Astrocyte (in vitro differentiated cells and primary cell): ENCODE results near the gene TAS2R42.

Source experiments
- EZH2 ChIP-seq: IDR thresholded peaks from 2 replicates; pipeline ENCODE4 v1.6.1; 2012; ENCODE audit warnings: mild to moderate bottlenecking, low read length, inconsistent platforms; ENCODE audit not compliant: insufficient read depth
- TF ChIP-seq, protein P1 (sequence below): IDR thresholded peaks from 2 replicates; pipeline ENCODE4 v1.5.1; 2011; ENCODE audit warnings: low read depth, mild to moderate bottlenecking, inconsistent platforms, low read length, moderate library complexity; ENCODE audit not compliant: insufficient read depth

- TF ChIP-seq, protein P1, sequence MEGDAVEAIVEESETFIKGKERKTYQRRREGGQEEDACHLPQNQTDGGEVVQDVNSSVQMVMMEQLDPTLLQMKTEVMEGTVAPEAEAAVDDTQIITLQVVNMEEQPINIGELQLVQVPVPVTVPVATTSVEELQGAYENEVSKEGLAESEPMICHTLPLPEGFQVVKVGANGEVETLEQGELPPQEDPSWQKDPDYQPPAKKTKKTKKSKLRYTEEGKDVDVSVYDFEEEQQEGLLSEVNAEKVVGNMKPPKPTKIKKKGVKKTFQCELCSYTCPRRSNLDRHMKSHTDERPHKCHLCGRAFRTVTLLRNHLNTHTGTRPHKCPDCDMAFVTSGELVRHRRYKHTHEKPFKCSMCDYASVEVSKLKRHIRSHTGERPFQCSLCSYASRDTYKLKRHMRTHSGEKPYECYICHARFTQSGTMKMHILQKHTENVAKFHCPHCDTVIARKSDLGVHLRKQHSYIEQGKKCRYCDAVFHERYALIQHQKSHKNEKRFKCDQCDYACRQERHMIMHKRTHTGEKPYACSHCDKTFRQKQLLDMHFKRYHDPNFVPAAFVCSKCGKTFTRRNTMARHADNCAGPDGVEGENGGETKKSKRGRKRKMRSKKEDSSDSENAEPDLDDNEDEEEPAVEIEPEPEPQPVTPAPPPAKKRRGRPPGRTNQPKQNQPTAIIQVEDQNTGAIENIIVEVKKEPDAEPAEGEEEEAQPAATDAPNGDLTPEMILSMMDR: no peak
- TF ChIP-seq EZH2: no peak
Measured at GRCh38 chr12:11170810-11171144, 16.0 kb downstream of the TAS2R42 start.
